ENCODE data around the gene ZNF518B.

Gene ZNF518B

GRCh38 chr4:10478621-10479020, 21.4 kb upstream of the ZNF518B start:
- Histone ChIP-seq H3K9ac (ENCODE audit: low read depth, low read length, poor library complexity) (no peak overlapping the region), H3K4ac (ENCODE audit: low read length) (no peak overlapping the region), H3K9me3 (replicated peaks in 1 of 2; ENCODE audit: control insufficient read depth in 2 of 2, insufficient read depth in 1 of 2, low read depth in 1 of 2, low read length in 2 of 2) (no peaks in the 10 kb centered on the region), H3K4me3 (ENCODE audit: low read length in 2 of 2) (no peak overlapping the region), H3K27ac (replicated peaks; ENCODE audit: low read length) (no peak overlapping the region), H3K36me3 (replicated peaks in 1 of 2; ENCODE audit: control insufficient read depth in 2 of 2, insufficient read depth in 2 of 2, low read length in 2 of 2) (no peaks in the 10 kb centered on the region), H2BK120ac (ENCODE audit: low read depth, low read length) (no peak overlapping the region), H2BK15ac (ENCODE audit: low read length) (no peak overlapping the region), H3K18ac (ENCODE audit: low read length) (no peak overlapping the region), H2BK5ac (ENCODE audit: low read length) (no peak overlapping the region), H3K4me1 (ENCODE audit: control insufficient read depth in 2 of 2, insufficient read depth in 1 of 2, low read depth in 1 of 2, low read length in 2 of 2) (no peaks in the 10 kb centered on the region), H3K79me1 (ENCODE audit: low read depth, low read length) (no peaks in the 10 kb centered on the region), H3K14ac (ENCODE audit: low read length) (no peak overlapping the region), H2AFZ (ENCODE audit: low read length) (no peak overlapping the region), H2BK12ac (ENCODE audit: low read length) (no peak overlapping the region), H3K4me2 (ENCODE audit: insufficient read depth, low read length, poor library complexity, severe bottlenecking) (no peak overlapping the region), H4K8ac (ENCODE audit: low read depth, low read length) (no peak overlapping the region), H3K27me3 (ENCODE audit: control insufficient read depth in 3 of 3, insufficient read depth in 3 of 3, low read depth in 1 of 3, low read length in 3 of 3) (no peaks in the 10 kb centered on the region), H3K23ac (ENCODE audit: low read depth, low read length, poor library complexity) (no peak overlapping the region), H2AK5ac (ENCODE audit: low read depth, low read length) (no peak overlapping the region), H4K91ac (ENCODE audit: low read depth, low read length, poor library complexity) (no peak overlapping the region)
- no peak for DNase-seq (ENCODE audit: low spot score)

DNA sequence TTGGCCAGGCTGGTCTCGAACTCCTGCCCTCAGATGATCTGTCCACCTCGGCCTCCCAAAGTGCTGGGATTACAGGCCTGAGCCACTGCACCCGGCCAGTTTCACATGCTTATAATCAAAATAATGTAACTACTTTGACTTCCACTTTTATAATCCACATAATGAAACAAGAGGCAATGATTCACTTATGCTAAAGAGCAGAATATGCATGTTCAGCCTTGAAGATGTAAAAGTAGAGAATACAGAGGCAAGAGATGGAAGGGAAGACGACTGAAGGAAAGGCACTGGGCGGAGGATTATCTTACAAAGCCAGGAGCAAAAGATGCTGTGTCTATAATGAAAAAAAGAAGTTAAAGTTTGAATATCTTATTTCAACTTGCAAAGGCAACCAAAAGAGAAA, 13.3 kb upstream of the ZNF518B start:
- Histone ChIP-seq H3K9ac (ENCODE audit: low read depth, low read length, poor library complexity) (no peak overlapping the region), H3K23ac (ENCODE audit: low read depth, low read length, poor library complexity) (no peak overlapping the region), H3K27me3 (ENCODE audit: control insufficient read depth in 3 of 3, insufficient read depth in 3 of 3, low read depth in 1 of 3, low read length in 3 of 3) (no peaks in the 10 kb centered on the region), H2BK120ac (ENCODE audit: low read depth, low read length) (no peak overlapping the region), H2BK5ac (ENCODE audit: low read length) (no peak overlapping the region), H3K14ac (ENCODE audit: low read length) (no peak overlapping the region), H2BK12ac (ENCODE audit: low read length) (no peak overlapping the region), H3K4me2 (ENCODE audit: insufficient read depth, low read length, poor library complexity, severe bottlenecking) (no peak overlapping the region), H3K36me3 (replicated peaks in 1 of 2; ENCODE audit: control insufficient read depth in 2 of 2, insufficient read depth in 2 of 2, low read length in 2 of 2) (no peaks in the 10 kb centered on the region), H3K4ac (ENCODE audit: low read length) (no peak overlapping the region), H2BK15ac (ENCODE audit: low read length) (no peak overlapping the region), H3K4me3 (ENCODE audit: low read length in 2 of 2) (no peak overlapping the region), H2AFZ (ENCODE audit: low read length) (no peak overlapping the region), H4K91ac (ENCODE audit: low read depth, low read length, poor library complexity) (no peak overlapping the region), H2AK5ac (ENCODE audit: low read depth, low read length) (no peak overlapping the region), H3K4me1 (ENCODE audit: control insufficient read depth in 2 of 2, insufficient read depth in 1 of 2, low read depth in 1 of 2, low read length in 2 of 2) (no peaks in the 10 kb centered on the region), H3K79me1 (ENCODE audit: low read depth, low read length) (no peaks in the 10 kb centered on the region), H3K9me3 (replicated peaks in 1 of 2; ENCODE audit: control insufficient read depth in 2 of 2, insufficient read depth in 1 of 2, low read depth in 1 of 2, low read length in 2 of 2) (no peaks in the 10 kb centered on the region), H3K18ac (ENCODE audit: low read length) (no peak overlapping the region), H4K8ac (ENCODE audit: low read depth, low read length) (no peak overlapping the region), H3K27ac (replicated peaks; ENCODE audit: low read length) (no peak overlapping the region)
- no peak for DNase-seq (ENCODE audit: low spot score)
- no CpG with 5 or more reads among the region's 5 CpGs for WGBS, 2 donors (ENCODE audit: extremely low coverage in 2 of 2, insufficient read length in 2 of 2, insufficient replicate concordance in 1 of 2)

DNA sequence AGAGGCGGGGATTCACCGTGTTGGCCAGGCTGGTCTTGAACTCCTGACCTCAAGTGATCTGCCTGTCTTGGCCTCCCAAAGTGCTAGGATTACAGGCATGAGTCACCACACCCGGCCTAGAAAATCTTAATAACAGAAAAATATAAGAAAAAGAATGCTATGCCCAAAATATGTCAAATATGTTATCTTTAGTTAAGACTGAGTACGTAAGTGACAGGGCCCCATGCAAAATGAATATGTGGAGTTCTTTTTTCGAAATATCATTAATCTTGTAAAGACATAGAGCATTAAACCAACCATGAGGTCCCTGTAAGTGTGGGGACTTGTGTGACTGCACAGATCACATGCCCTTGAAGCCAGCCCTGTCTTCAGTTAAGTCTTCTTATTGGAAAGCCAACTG, 8.9 kb upstream of the ZNF518B start:
- Histone ChIP-seq H4K91ac (ENCODE audit: low read depth, low read length, poor library complexity) (no peak overlapping the region), H3K27me3 (ENCODE audit: control insufficient read depth in 3 of 3, insufficient read depth in 3 of 3, low read depth in 1 of 3, low read length in 3 of 3) (peaks cover 5 to 16% (median 11%) of the 10 kb centered on the region in 3 experiments), H3K4ac (ENCODE audit: low read length) (no peak overlapping the region), H2BK12ac (ENCODE audit: low read length) (no peak overlapping the region), H3K23ac (ENCODE audit: low read depth, low read length, poor library complexity) (no peak overlapping the region), H2BK5ac (ENCODE audit: low read length) (no peak overlapping the region), H2AFZ (ENCODE audit: low read length) (no peak overlapping the region), H3K27ac (replicated peaks; ENCODE audit: low read length) (no peak overlapping the region), H3K36me3 (replicated peaks in 1 of 2; ENCODE audit: control insufficient read depth in 2 of 2, insufficient read depth in 2 of 2, low read length in 2 of 2) (no peaks in the 10 kb centered on the region), H3K18ac (ENCODE audit: low read length) (no peak overlapping the region), H4K8ac (ENCODE audit: low read depth, low read length) (no peak overlapping the region), H3K4me3 (ENCODE audit: low read length in 2 of 2) (no peak overlapping the region), H2AK5ac (ENCODE audit: low read depth, low read length) (no peak overlapping the region), H3K9me3 (replicated peaks in 1 of 2; ENCODE audit: control insufficient read depth in 2 of 2, insufficient read depth in 1 of 2, low read depth in 1 of 2, low read length in 2 of 2) (peaks cover 0 to 8% of the 10 kb centered on the region in 2 donors), H3K9ac (ENCODE audit: low read depth, low read length, poor library complexity) (no peak overlapping the region), H2BK120ac (ENCODE audit: low read depth, low read length) (no peak overlapping the region), H3K4me2 (ENCODE audit: insufficient read depth, low read length, poor library complexity, severe bottlenecking) (no peak overlapping the region), H3K4me1 (ENCODE audit: control insufficient read depth in 2 of 2, insufficient read depth in 1 of 2, low read depth in 1 of 2, low read length in 2 of 2) (peaks cover 0 to 7% of the 10 kb centered on the region in 2 donors), H3K14ac (ENCODE audit: low read length) (no peak overlapping the region), H2BK15ac (ENCODE audit: low read length) (no peak overlapping the region), H3K79me1 (ENCODE audit: low read depth, low read length) (no peaks in the 10 kb centered on the region)
- no CpG with 5 or more reads among the region's 5 CpGs for WGBS, 2 donors (ENCODE audit: extremely low coverage in 2 of 2, insufficient read length in 2 of 2, insufficient replicate concordance in 1 of 2)
- no peak for DNase-seq (ENCODE audit: low spot score)

DNA sequence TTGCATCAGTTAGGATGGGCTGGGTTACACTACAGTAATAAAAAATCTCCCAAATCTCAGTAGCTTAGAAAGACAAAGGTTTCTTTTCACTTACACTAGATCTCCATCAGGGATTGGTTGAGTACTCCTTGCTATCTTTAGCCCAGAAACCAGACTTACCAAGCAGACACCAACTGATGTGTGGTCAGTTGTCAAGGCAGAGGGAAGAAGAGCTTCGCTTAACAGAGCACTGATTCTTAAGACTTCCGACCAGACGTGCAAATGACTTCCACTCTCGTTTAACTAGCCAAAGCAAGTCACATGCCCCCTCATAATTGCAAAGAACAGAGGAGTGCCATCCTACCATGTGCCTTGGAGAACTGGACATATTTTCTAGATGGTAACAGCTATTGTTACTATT, 5.7 kb upstream of the ZNF518B start:
- no peak for DNase-seq (ENCODE audit: low spot score)
- no CpG with 5 or more reads among the region's 4 CpGs for WGBS, 2 donors (ENCODE audit: extremely low coverage in 2 of 2, insufficient read length in 2 of 2, insufficient replicate concordance in 1 of 2)
- no peak overlapping the region for H3K23ac ChIP-seq (ENCODE audit: low read depth, low read length, poor library complexity)

More for the DNA sequence above, 5.7 kb upstream of the ZNF518B start:
- Histone ChIP-seq H2AFZ (ENCODE audit: low read length) (no peak overlapping the region), H4K8ac (ENCODE audit: low read depth, low read length) (no peak overlapping the region), H3K18ac (ENCODE audit: low read length) (no peak overlapping the region), H3K14ac (ENCODE audit: low read length) (no peak overlapping the region), H3K79me1 (ENCODE audit: low read depth, low read length) (no peaks in the 10 kb centered on the region), H2BK15ac (ENCODE audit: low read length) (no peak overlapping the region), H3K9ac (ENCODE audit: low read depth, low read length, poor library complexity) (no peak overlapping the region), H2BK120ac (ENCODE audit: low read depth, low read length) (no peak overlapping the region), H3K27me3 (ENCODE audit: control insufficient read depth in 3 of 3, insufficient read depth in 3 of 3, low read depth in 1 of 3, low read length in 3 of 3) (peaks cover 6 to 35% (median 25%) of the 10 kb centered on the region in 3 experiments), H3K36me3 (replicated peaks in 1 of 2; ENCODE audit: control insufficient read depth in 2 of 2, insufficient read depth in 2 of 2, low read length in 2 of 2) (no peaks in the 10 kb centered on the region), H3K4ac (ENCODE audit: low read length) (no peak overlapping the region), H4K91ac (ENCODE audit: low read depth, low read length, poor library complexity) (no peak overlapping the region), H3K4me3 (ENCODE audit: low read length in 2 of 2) (no peak overlapping the region), H3K27ac (replicated peaks; ENCODE audit: low read length) (no peak overlapping the region), H2BK12ac (ENCODE audit: low read length) (no peak overlapping the region), H2BK5ac (ENCODE audit: low read length) (no peak overlapping the region), H2AK5ac (ENCODE audit: low read depth, low read length) (no peak overlapping the region), H3K4me2 (ENCODE audit: insufficient read depth, low read length, poor library complexity, severe bottlenecking) (no peak overlapping the region), H3K9me3 (replicated peaks in 1 of 2; ENCODE audit: control insufficient read depth in 2 of 2, insufficient read depth in 1 of 2, low read depth in 1 of 2, low read length in 2 of 2) (peaks cover 4 to 22% of the 10 kb centered on the region in 2 donors), H3K4me1 (ENCODE audit: control insufficient read depth in 2 of 2, insufficient read depth in 1 of 2, low read depth in 1 of 2, low read length in 2 of 2) (peaks cover 0 to 10% of the 10 kb centered on the region in 2 donors)

All from neuronal stem cell (in vitro differentiated cells).